OCI-LY1 (cell line): ENCODE results near the gene SLC35F2.

Experiments
- H2AFZ ChIP-seq: fragments of 200-600 bp; sonication (generic), shearing (Covaris generic); 2 replicates; pipeline ENCODE4 v1.6.0; 2014; ENCODE audit warnings: antibody characterized with exemption, mild to moderate bottlenecking, low read length
- H3F3A ChIP-seq: fragments of 200-600 bp; sonication (generic), shearing (Covaris generic); 2 replicates; pipeline ENCODE4 v1.6.0; 2014; ENCODE audit warnings: mild to moderate bottlenecking, antibody characterized with exemption, low read length, moderate library complexity; ENCODE audit not compliant: insufficient read depth
- H3K27ac ChIP-seq: fragments of 200-600 bp; sonication (generic); 2 replicates; pipeline ENCODE4 v1.5.1; 2014; ENCODE audit warnings: low read length, mixed run types, mild to moderate bottlenecking, low read depth; ENCODE audit not compliant: poor library complexity, severe bottlenecking
- H3K27me3 ChIP-seq: fragments of 200-600 bp; sonication (generic); 2 replicates; pipeline ENCODE4 v1.6.0; 2014; ENCODE audit warnings: antibody characterized with exemption, mild to moderate bottlenecking, low read length, moderate library complexity; ENCODE audit not compliant: insufficient read depth
- H3K36me3 ChIP-seq: fragments of 200-600 bp; sonication (generic); 2 replicates; pipeline ENCODE4 v1.6.1; 2014; ENCODE audit warnings: mild to moderate bottlenecking, antibody characterized with exemption, low read length, moderate library complexity, mixed read lengths; ENCODE audit not compliant: insufficient read depth
- H3K4me1 ChIP-seq: fragments of 200-600 bp; sonication (generic); 2 replicates; pipeline ENCODE4 v1.5.1; 2014; ENCODE audit warnings: mild to moderate bottlenecking, low read length, moderate library complexity; ENCODE audit not compliant: insufficient read depth, severe bottlenecking
- H3K4me2 ChIP-seq: fragments of 200-600 bp; sonication (generic), shearing (Covaris generic); 2 replicates; pipeline ENCODE4 v1.6.1; 2014; ENCODE audit warnings: low read length
- H3K4me3 ChIP-seq: fragments of 200-600 bp; sonication (generic); 2 replicates; pipeline ENCODE4 v1.5.1; 2014; ENCODE audit warnings: low read length, low read depth, mild to moderate bottlenecking, mixed read lengths; ENCODE audit not compliant: poor library complexity, severe bottlenecking
- H3K79me2 ChIP-seq: fragments of 200-600 bp; shearing (Covaris generic); 2 replicates; pipeline ENCODE4 v1.6.1; 2016; ENCODE audit warnings: mixed run types, low read length, mixed read lengths; ENCODE audit not compliant: insufficient read depth
- H3K9ac ChIP-seq: fragments of 200-600 bp; sonication (generic), shearing (Covaris generic); 2 replicates; pipeline ENCODE4 v1.6.1; 2014; ENCODE audit warnings: mild to moderate bottlenecking, low read length, mixed read lengths
- H3K9me2 ChIP-seq: fragments of 200-600 bp; sonication (generic), shearing (Covaris generic); 2 replicates; pipeline ENCODE4 v1.6.1; 2014; ENCODE audit warnings: low read depth, mild to moderate bottlenecking, low read length, mixed read lengths
- H3K9me3 ChIP-seq: fragments of 200-600 bp; shearing (Covaris generic); 2 replicates; pipeline ENCODE4 v1.6.1; 2014; ENCODE audit warnings: low read length, mixed read lengths
- H4K20me1 ChIP-seq: fragments of 200-600 bp; sonication (generic), shearing (Covaris generic); 2 replicates; pipeline ENCODE4 v1.6.0; 2016; ENCODE audit warnings: mild to moderate bottlenecking, low read length; ENCODE audit not compliant: insufficient read depth
- CTCF ChIP-seq: fragments of 200-600 bp; sonication (generic), shearing (Covaris generic); IDR thresholded peaks from 2 replicates; pipeline ENCODE4 v1.5.1; 2017; ENCODE audit warnings: mild to moderate bottlenecking, antibody characterized with exemption, low read length, moderate library complexity, mixed read lengths
- EZH2 ChIP-seq: fragments of 200-600 bp; sonication (generic), shearing (Covaris generic); IDR thresholded peaks from 2 replicates; pipeline ENCODE4 v1.8.0; 2017; ENCODE audit warnings: borderline replicate concordance, mixed run types, mild to moderate bottlenecking, antibody characterized with exemption, low read length, moderate library complexity, mixed read lengths

Gene SLC35F2

GRCh38 chr11:107810875-107811274, 47.7 kb downstream of the SLC35F2 start:
- no peak for TF ChIP-seq EZH2
- no peak for TF ChIP-seq CTCF
- no peaks in the 10 kb centered on the region for H3K9me2 ChIP-seq
- H3K9ac ChIP-seq, result no peak overlapping the region
- H3K4me2 ChIP-seq, result no peak overlapping the region
- H3K79me2 ChIP-seq, result no peaks in the 10 kb centered on the region
- H2AFZ ChIP-seq, result no peak overlapping the region
- H3F3A ChIP-seq, result no peaks in the 10 kb centered on the region
- H3K27ac ChIP-seq, result no peak overlapping the region
- no peak overlapping the region for H3K4me3 ChIP-seq
- H3K27me3 ChIP-seq, result no peaks in the 10 kb centered on the region
- no peaks in the 10 kb centered on the region for H3K4me1 ChIP-seq
- H4K20me1 ChIP-seq, result no peaks in the 10 kb centered on the region
- H3K36me3 ChIP-seq, result peaks cover 57% of the 10 kb centered on the region
- H3K9me3 ChIP-seq, result no peaks in the 10 kb centered on the region

- Histone ChIP-seq H3K79me2 (no peaks in the 10 kb centered on the region), H3K36me3 (peaks cover 73% of the 10 kb centered on the region), H3K4me2 (no peak overlapping the region), H3K9ac (no peak overlapping the region), H3K27me3 (no peaks in the 10 kb centered on the region), H3K9me2 (no peaks in the 10 kb centered on the region), H3K4me3 (no peak overlapping the region), H3F3A (no peaks in the 10 kb centered on the region), H2AFZ (no peak overlapping the region), H3K4me1 (no peaks in the 10 kb centered on the region), H3K9me3 (no peaks in the 10 kb centered on the region), H3K27ac (no peak overlapping the region), H4K20me1 (no peaks in the 10 kb centered on the region)
- no peak for TF ChIP-seq EZH2
- no peak for TF ChIP-seq CTCF
These were observed 50.1 kb downstream of the SLC35F2 start for GRCh38 chr11:107808521-107808920.

DNA sequence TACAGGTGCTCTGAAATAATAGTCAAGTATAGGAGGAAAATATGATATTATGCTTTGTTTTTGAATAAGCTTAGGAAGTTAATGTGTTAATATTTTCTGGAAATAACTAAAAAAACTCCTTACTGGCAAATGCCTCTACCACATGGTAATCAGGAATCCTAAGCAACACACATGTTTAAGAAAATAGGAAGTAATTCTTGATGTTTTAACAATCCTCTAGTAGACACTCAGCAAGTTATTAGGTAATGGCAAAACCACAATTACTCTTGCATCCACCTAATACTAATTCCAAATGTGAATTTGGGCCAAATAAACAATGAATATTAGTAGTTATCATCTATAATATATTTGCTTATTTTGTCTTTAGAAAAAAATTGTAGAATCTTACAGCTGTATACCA, 53.6 kb downstream of the SLC35F2 start:
- no peak overlapping the region for H3K4me2 ChIP-seq
- H3K9ac ChIP-seq, result no peak overlapping the region
- no peaks in the 10 kb centered on the region for H3K9me3 ChIP-seq
- no peak overlapping the region for H2AFZ ChIP-seq
- no peak overlapping the region for H3K4me3 ChIP-seq
- H3K36me3 ChIP-seq, result peaks cover 82% of the 10 kb centered on the region
- no peaks in the 10 kb centered on the region for H3K4me1 ChIP-seq
- no peak overlapping the region for H3K27ac ChIP-seq
- TF ChIP-seq EZH2 (no peak), CTCF (no peak)
- H4K20me1 ChIP-seq, result no peaks in the 10 kb centered on the region
- H3K27me3 ChIP-seq, result no peaks in the 10 kb centered on the region
- H3K79me2 ChIP-seq, result no peaks in the 10 kb centered on the region
- no peaks in the 10 kb centered on the region for H3F3A ChIP-seq
- no peaks in the 10 kb centered on the region for H3K9me2 ChIP-seq
